NT2/D1 (cell line): ENCODE measurements around the gene AADACL4.

ENCODE experiments used
- DNase-seq: peaks from one replicate; pipeline ENCODE4 v3.0.0-alpha.2; 2011; ENCODE audit warnings: low read depth, low spot score
- H3K27me3 ChIP-seq: 2 replicates; pipeline ENCODE4 v1.6.0; 2011; ENCODE audit warnings: mild to moderate bottlenecking; ENCODE audit not compliant: insufficient read length, insufficient read depth
- H3K36me3 ChIP-seq: 2 replicates; pipeline ENCODE4 v1.6.1; 2011; ENCODE audit warnings: mild to moderate bottlenecking, low read length, mixed read lengths; ENCODE audit not compliant: insufficient read depth, insufficient read length
- H3K4me1 ChIP-seq: 2 replicates; pipeline ENCODE4 v1.5.1; 2011; ENCODE audit not compliant: insufficient read depth, insufficient read length
- H3K4me3 ChIP-seq: 2 replicates; pipeline ENCODE4 v1.5.1; 2011; ENCODE audit warnings: low read depth; ENCODE audit not compliant: insufficient read length
- H3K9ac ChIP-seq: 2 replicates; pipeline ENCODE4 v1.6.0; 2011; ENCODE audit warnings: low read depth; ENCODE audit not compliant: insufficient read length
- H3K9me3 ChIP-seq: 2 replicates; pipeline ENCODE4 v1.5.1; 2011; ENCODE audit warnings: mild to moderate bottlenecking, low read length; ENCODE audit not compliant: insufficient read depth
- SUZ12 ChIP-seq: IDR thresholded peaks from 2 replicates; pipeline ENCODE4 v1.6.1; 2011; ENCODE audit not compliant: insufficient read length, insufficient read depth; ENCODE audit errors: extremely low read depth
- YY1 ChIP-seq: IDR thresholded peaks from 2 replicates; pipeline ENCODE4 v1.6.1; 2011; ENCODE audit not compliant: insufficient read length, insufficient read depth
- ZNF274 ChIP-seq: IDR thresholded peaks from 2 replicates; pipeline ENCODE4 v1.6.1; 2011; ENCODE audit warnings: mild to moderate bottlenecking, low read depth, low read length

AADACL4 gene

GRCh38 chr1:12678820-12679219, 34.9 kb downstream of the AADACL4 start:
- DNase-seq: no peak
- TF ChIP-seq YY1: no peak
- no peak for TF ChIP-seq ZNF274
- no peak for TF ChIP-seq SUZ12
- H3K4me3 ChIP-seq: no peak overlapping the region
- H3K9ac ChIP-seq: no peak overlapping the region
- H3K9me3 ChIP-seq: no peaks in the 10 kb centered on the region
- no peaks in the 10 kb centered on the region for H3K36me3 ChIP-seq
- H3K27me3 ChIP-seq: no peaks in the 10 kb centered on the region
- H3K4me1 ChIP-seq: no peaks in the 10 kb centered on the region

GRCh38 chr1:12690156-12690555, 46.3 kb downstream of the AADACL4 start:
- Histone ChIP-seq H3K9me3 (no peaks in the 10 kb centered on the region), H3K27me3 (no peaks in the 10 kb centered on the region), H3K4me1 (no peaks in the 10 kb centered on the region), H3K4me3 (no peak overlapping the region), H3K36me3 (no peaks in the 10 kb centered on the region), H3K9ac (no peak overlapping the region)
- DNase-seq: no peak
- no peak for TF ChIP-seq SUZ12
- TF ChIP-seq ZNF274: no peak
- TF ChIP-seq YY1: no peak

- no peaks in the 10 kb centered on the region for H3K36me3 ChIP-seq
- no peak for TF ChIP-seq SUZ12
- no peak for TF ChIP-seq YY1
- TF ChIP-seq ZNF274: no peak
- no peaks in the 10 kb centered on the region for H3K27me3 ChIP-seq
- no peaks in the 10 kb centered on the region for H3K9me3 ChIP-seq
- no peak overlapping the region for H3K9ac ChIP-seq
- no peak overlapping the region for H3K4me3 ChIP-seq
- DNase-seq: no peak
- H3K4me1 ChIP-seq: no peaks in the 10 kb centered on the region
Observed at GRCh38 chr1:12692967-12693782, 49.3 kb downstream of the AADACL4 start.

GRCh38 chr1:12696658-12697057, 52.8 kb downstream of the AADACL4 start:
- Histone ChIP-seq H3K27me3 (no peaks in the 10 kb centered on the region), H3K9ac (no peak overlapping the region), H3K9me3 (no peaks in the 10 kb centered on the region), H3K36me3 (no peaks in the 10 kb centered on the region), H3K4me3 (no peak overlapping the region), H3K4me1 (no peaks in the 10 kb centered on the region)
- TF ChIP-seq SUZ12: no peak
- no peak for TF ChIP-seq YY1
- no peak for TF ChIP-seq ZNF274
- no peak for DNase-seq

- no peak for TF ChIP-seq SUZ12
- TF ChIP-seq YY1: no peak
- no peak for TF ChIP-seq ZNF274
- H3K9ac ChIP-seq: no peak overlapping the region
- DNase-seq: no peak
- H3K9me3 ChIP-seq: peaks cover 1% of the 10 kb centered on the region; the same call in 1 of the 2 replicates
- no peaks in the 10 kb centered on the region for H3K36me3 ChIP-seq
- no peaks in the 10 kb centered on the region for H3K4me1 ChIP-seq
- H3K4me3 ChIP-seq: no peak overlapping the region
- H3K27me3 ChIP-seq: no peaks in the 10 kb centered on the region
Observed at GRCh38 chr1:12697397-12697796, 53.5 kb downstream of the AADACL4 start.

- no peak for DNase-seq
- TF ChIP-seq YY1: no peak
- no peak for TF ChIP-seq ZNF274
- TF ChIP-seq SUZ12: no peak
- Histone ChIP-seq H3K9me3 (peaks cover 32% of the 10 kb centered on the region; the same call in 1 of the 2 replicates), H3K9ac (no peak overlapping the region), H3K4me3 (no peak overlapping the region), H3K36me3 (no peaks in the 10 kb centered on the region), H3K27me3 (no peaks in the 10 kb centered on the region), H3K4me1 (no peaks in the 10 kb centered on the region)
Observed at GRCh38 chr1:12703821-12704451, 60.1 kb downstream of the AADACL4 start.

GRCh38 chr1:12706061-12706460, 62.2 kb downstream of the AADACL4 start:
- Histone ChIP-seq H3K4me1 (no peaks in the 10 kb centered on the region), H3K9ac (no peak overlapping the region), H3K27me3 (no peaks in the 10 kb centered on the region), H3K4me3 (no peak overlapping the region), H3K36me3 (no peaks in the 10 kb centered on the region), H3K9me3 (peaks cover 41% of the 10 kb centered on the region; the same call in 1 of the 2 replicates)
- no peak for TF ChIP-seq ZNF274
- no peak for DNase-seq
